CD4-positive, alpha-beta T cell treated with Interleukin-4 for 1 hour (primary cell): ENCODE results near the gene CEMIP2.

Experiments
- DNase-seq, 2 donors: peaks; one replicate each; pipeline ENCODE4 v3.0.0-alpha.2; 2020 to 2022

CEMIP2 gene

GRCh38 chr9:71637375-71637774 lies 130.9 kb downstream of the CEMIP2 start:
- no peak for DNase-seq

- no peak for DNase-seq
These were observed 132.0 kb downstream of the CEMIP2 start for GRCh38 chr9:71636143-71636839.

- no peak for DNase-seq
These were observed 133.6 kb downstream of the CEMIP2 start for GRCh38 chr9:71634752-71635151.
